WTC11 (cell line): ENCODE measurements around the gene STAT1. TPM values are rescaled to one million over a fixed set of nuclear protein-coding genes. Genes with fewer than 3 reads are reported as not detected.

Experiments used
- ATAC-seq: fragments of 200-7000 bp; cut with Tn5 transposase; 2 replicates; pipeline ENCODE4 v1.10.0; 2021; ENCODE audit warnings: mild to moderate bottlenecking, moderate library complexity
- CTCF ChIA-PET: fragments of 300-600 bp; sonication (Branson Sonifier 250); formaldehyde crosslinking; loops from one replicate; lab custom pipeline; 2021; ENCODE audit warnings: antibody characterized with exemption; lab: Charles Lee
- POLR2A ChIA-PET: fragments of 350-600 bp; sonication (Branson Sonifier 250); formaldehyde crosslinking; loops from one replicate; lab custom pipeline; 2021; ENCODE audit warnings: antibody characterized with exemption; lab: Charles Lee
- DNase-seq: peaks from one replicate; pipeline ENCODE4 v3.0.0; 2021; ENCODE audit warnings: low spot score
- H3K27ac Mint-ChIP-seq: 2 replicates; pipeline ENCODE4 v1.8.0; 2021; ENCODE audit warnings: mixed read lengths
- H3K27me3 Mint-ChIP-seq: 2 replicates; pipeline ENCODE4 v1.8.0; 2021; ENCODE audit warnings: low read depth, mild to moderate bottlenecking, moderate library complexity, mixed read lengths
- H3K36me3 Mint-ChIP-seq: 2 replicates; pipeline ENCODE4 v1.8.0; 2021; ENCODE audit warnings: mixed read lengths
- H3K4me1 Mint-ChIP-seq: 2 replicates; pipeline ENCODE4 v1.8.0; 2022; ENCODE audit warnings: mixed read lengths
- H3K4me3 Mint-ChIP-seq: 2 replicates; pipeline ENCODE4 v1.8.0; 2021; ENCODE audit warnings: mild to moderate bottlenecking, moderate library complexity, mixed read lengths
- H3K9me3 Mint-ChIP-seq: 2 replicates; pipeline ENCODE4 v1.8.0; 2021; ENCODE audit warnings: mixed read lengths
- AFF4 ChIP-seq: sonication (generic); formaldehyde crosslinking; IDR thresholded peaks from 2 replicates; pipeline ENCODE4 v1.8.1; 2023; ENCODE audit warnings: mild to moderate bottlenecking, missing genetic modification reagents, borderline replicate concordance
- E2F1 ChIP-seq: sonication (generic); formaldehyde crosslinking; IDR thresholded peaks from 2 replicates; pipeline ENCODE4 v1.8.0; 2022; ENCODE audit warnings: mild to moderate bottlenecking, missing genetic modification reagents
- E2F4 ChIP-seq: sonication (generic); formaldehyde crosslinking; IDR thresholded peaks from 2 replicates; pipeline ENCODE4 v1.8.1; 2022; ENCODE audit warnings: low read depth, mild to moderate bottlenecking, moderate library complexity, missing genetic modification reagents, borderline replicate concordance
- ETV6 ChIP-seq: sonication (generic); formaldehyde crosslinking; IDR thresholded peaks from 2 replicates; pipeline ENCODE4 v1.8.1; 2022; ENCODE audit warnings: mild to moderate bottlenecking, missing genetic modification reagents
- FOXP1 ChIP-seq: sonication (generic); formaldehyde crosslinking; IDR thresholded peaks from 2 replicates; pipeline ENCODE4 v1.8.0; 2022; ENCODE audit warnings: missing genetic modification reagents, mild to moderate bottlenecking, moderate library complexity, borderline replicate concordance
- GABPB1 ChIP-seq: sonication (generic); formaldehyde crosslinking; IDR thresholded peaks from 2 replicates; pipeline ENCODE4 v1.8.1; 2023; ENCODE audit warnings: mild to moderate bottlenecking, missing genetic modification reagents
- IRF1 ChIP-seq: sonication (generic); formaldehyde crosslinking; IDR thresholded peaks from 2 replicates; pipeline ENCODE4 v1.8.0; 2023; ENCODE audit warnings: missing genetic modification reagents
- IRF2 ChIP-seq: sonication (generic); formaldehyde crosslinking; IDR thresholded peaks from 2 replicates; pipeline ENCODE4 v1.8.0; 2022; ENCODE audit warnings: low read depth, missing genetic modification reagents, borderline replicate concordance
- MLX ChIP-seq: sonication (generic); formaldehyde crosslinking; IDR thresholded peaks from 2 replicates; pipeline ENCODE4 v1.8.1; 2023; ENCODE audit warnings: mild to moderate bottlenecking, missing genetic modification reagents, moderate library complexity
- MXD4 ChIP-seq: fragments of 250-450 bp; sonication (Bioruptor Pico); IDR thresholded peaks from 2 replicates; pipeline ENCODE4 v1.8.0; 2021; ENCODE audit warnings: mild to moderate bottlenecking, moderate library complexity, borderline replicate concordance
- MYBL2 ChIP-seq: sonication (generic); formaldehyde crosslinking; IDR thresholded peaks from 2 replicates; pipeline ENCODE4 v1.8.1; 2023; ENCODE audit warnings: mild to moderate bottlenecking, moderate library complexity, missing genetic modification reagents
- TEAD1 ChIP-seq: sonication (generic); formaldehyde crosslinking; IDR thresholded peaks from 2 replicates; pipeline ENCODE4 v1.8.0; 2022; ENCODE audit warnings: mild to moderate bottlenecking, missing genetic modification reagents
- ZNF281 ChIP-seq: sonication (generic); formaldehyde crosslinking; IDR thresholded peaks from 2 replicates; pipeline ENCODE4 v1.8.0; 2023; ENCODE audit warnings: mild to moderate bottlenecking, missing genetic modification reagents
- ZNF671 ChIP-seq: fragments of 250-450 bp; sonication (Bioruptor Pico); IDR thresholded peaks from 2 replicates; pipeline ENCODE4 v1.8.0; 2021; ENCODE audit warnings: mild to moderate bottlenecking
- total RNA-seq: library from RNA; stranded (reverse); gene quantifications from 3 replicates; pipeline ENCODE4 v1.2.3, GENCODE V29; 2021
- TF ChIP-seq, protein P1 (sequence below): sonication (generic); formaldehyde crosslinking; IDR thresholded peaks from 2 replicates; pipeline ENCODE4 v1.8.1; 2022; ENCODE audit warnings: low read depth, missing genetic modification reagents, borderline replicate concordance
- TF ChIP-seq, protein P2 (sequence below): fragments of 250-450 bp; sonication (Bioruptor Pico); IDR thresholded peaks from 2 replicates; pipeline ENCODE4 v1.9.0; 2021; ENCODE audit warnings: mild to moderate bottlenecking
- TF ChIP-seq, protein P3 (sequence below): sonication (generic); formaldehyde crosslinking; IDR thresholded peaks from 2 replicates; pipeline ENCODE4 v1.8.0; 2022; ENCODE audit warnings: mild to moderate bottlenecking, missing genetic modification reagents

The STAT1 gene
- total RNA-seq, 1 experiment from 2014 or later: 36.1 TPM

GRCh38 chr2:190976521-190976920 is 37.5 kb downstream of the STAT1 start (continued):
- TF ChIP-seq, protein P1, sequence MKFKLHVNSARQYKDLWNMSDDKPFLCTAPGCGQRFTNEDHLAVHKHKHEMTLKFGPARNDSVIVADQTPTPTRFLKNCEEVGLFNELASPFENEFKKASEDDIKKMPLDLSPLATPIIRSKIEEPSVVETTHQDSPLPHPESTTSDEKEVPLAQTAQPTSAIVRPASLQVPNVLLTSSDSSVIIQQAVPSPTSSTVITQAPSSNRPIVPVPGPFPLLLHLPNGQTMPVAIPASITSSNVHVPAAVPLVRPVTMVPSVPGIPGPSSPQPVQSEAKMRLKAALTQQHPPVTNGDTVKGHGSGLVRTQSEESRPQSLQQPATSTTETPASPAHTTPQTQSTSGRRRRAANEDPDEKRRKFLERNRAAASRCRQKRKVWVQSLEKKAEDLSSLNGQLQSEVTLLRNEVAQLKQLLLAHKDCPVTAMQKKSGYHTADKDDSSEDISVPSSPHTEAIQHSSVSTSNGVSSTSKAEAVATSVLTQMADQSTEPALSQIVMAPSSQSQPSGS (CRISPR knock-in tag): no peak
- TF ChIP-seq ZNF671: no peak
- TF ChIP-seq, all 79 proteins: peak for 0

GRCh38 chr2:190974629-190975361 is 39.2 kb downstream of the STAT1 start:
- no peaks in the 10 kb centered on the region for H3K9me3 Mint-ChIP-seq
- ChIA-PET CTCF (no interaction called here), POLR2A (no interaction called here)
- peak overlapping the region; percentile 55; the same call in 1 of the 2 replicates for H3K27ac Mint-ChIP-seq
- no peaks in the 10 kb centered on the region; the same call in 1 of the 2 replicates for H3K4me1 Mint-ChIP-seq
- no peak overlapping the region for H3K4me3 Mint-ChIP-seq
- H3K36me3 Mint-ChIP-seq: peaks cover 85% of the 10 kb centered on the region
- DNase-seq (no peak), ATAC-seq (no peak)
- H3K27me3 Mint-ChIP-seq: no peaks in the 10 kb centered on the region
- TF ChIP-seq FOXP1 (CRISPR knock-in tag): no peak
- TF ChIP-seq TEAD1 (CRISPR knock-in tag): no peak
- no peak for TF ChIP-seq ZNF671
- no peak for TF ChIP-seq GABPB1 (CRISPR knock-in tag)
- TF ChIP-seq, protein P2, sequence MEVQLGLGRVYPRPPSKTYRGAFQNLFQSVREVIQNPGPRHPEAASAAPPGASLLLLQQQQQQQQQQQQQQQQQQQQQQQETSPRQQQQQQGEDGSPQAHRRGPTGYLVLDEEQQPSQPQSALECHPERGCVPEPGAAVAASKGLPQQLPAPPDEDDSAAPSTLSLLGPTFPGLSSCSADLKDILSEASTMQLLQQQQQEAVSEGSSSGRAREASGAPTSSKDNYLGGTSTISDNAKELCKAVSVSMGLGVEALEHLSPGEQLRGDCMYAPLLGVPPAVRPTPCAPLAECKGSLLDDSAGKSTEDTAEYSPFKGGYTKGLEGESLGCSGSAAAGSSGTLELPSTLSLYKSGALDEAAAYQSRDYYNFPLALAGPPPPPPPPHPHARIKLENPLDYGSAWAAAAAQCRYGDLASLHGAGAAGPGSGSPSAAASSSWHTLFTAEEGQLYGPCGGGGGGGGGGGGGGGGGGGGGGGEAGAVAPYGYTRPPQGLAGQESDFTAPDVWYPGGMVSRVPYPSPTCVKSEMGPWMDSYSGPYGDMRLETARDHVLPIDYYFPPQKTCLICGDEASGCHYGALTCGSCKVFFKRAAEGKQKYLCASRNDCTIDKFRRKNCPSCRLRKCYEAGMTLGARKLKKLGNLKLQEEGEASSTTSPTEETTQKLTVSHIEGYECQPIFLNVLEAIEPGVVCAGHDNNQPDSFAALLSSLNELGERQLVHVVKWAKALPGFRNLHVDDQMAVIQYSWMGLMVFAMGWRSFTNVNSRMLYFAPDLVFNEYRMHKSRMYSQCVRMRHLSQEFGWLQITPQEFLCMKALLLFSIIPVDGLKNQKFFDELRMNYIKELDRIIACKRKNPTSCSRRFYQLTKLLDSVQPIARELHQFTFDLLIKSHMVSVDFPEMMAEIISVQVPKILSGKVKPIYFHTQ (CRISPR knock-in tag): no peak
- no peak for TF ChIP-seq ETV6 (CRISPR knock-in tag)
- TF ChIP-seq IRF2 (CRISPR knock-in tag): no peak
- no peak for TF ChIP-seq MYBL2 (CRISPR knock-in tag)
- TF ChIP-seq, protein P3, sequence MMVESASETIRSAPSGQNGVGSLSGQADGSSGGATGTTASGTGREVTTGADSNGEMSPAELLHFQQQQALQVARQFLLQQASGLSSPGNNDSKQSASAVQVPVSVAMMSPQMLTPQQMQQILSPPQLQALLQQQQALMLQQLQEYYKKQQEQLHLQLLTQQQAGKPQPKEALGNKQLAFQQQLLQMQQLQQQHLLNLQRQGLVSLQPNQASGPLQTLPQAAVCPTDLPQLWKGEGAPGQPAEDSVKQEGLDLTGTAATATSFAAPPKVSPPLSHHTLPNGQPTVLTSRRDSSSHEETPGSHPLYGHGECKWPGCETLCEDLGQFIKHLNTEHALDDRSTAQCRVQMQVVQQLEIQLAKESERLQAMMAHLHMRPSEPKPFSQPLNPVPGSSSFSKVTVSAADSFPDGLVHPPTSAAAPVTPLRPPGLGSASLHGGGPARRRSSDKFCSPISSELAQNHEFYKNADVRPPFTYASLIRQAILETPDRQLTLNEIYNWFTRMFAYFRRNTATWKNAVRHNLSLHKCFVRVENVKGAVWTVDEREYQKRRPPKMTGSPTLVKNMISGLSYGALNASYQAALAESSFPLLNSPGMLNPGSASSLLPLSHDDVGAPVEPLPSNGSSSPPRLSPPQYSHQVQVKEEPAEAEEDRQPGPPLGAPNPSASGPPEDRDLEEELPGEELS (CRISPR knock-in tag): no peak
- TF ChIP-seq E2F4: no peak
- no peak for TF ChIP-seq IRF1
- TF ChIP-seq ZNF281 (CRISPR knock-in tag): no peak
- no peak for TF ChIP-seq AFF4
- no peak for TF ChIP-seq MLX (CRISPR knock-in tag)
- TF ChIP-seq E2F1 (CRISPR knock-in tag): no peak
- no peak for TF ChIP-seq MXD4 (CRISPR knock-in tag)
